OCI-LY7 (cell line): ENCODE results near the gene FOXM1. TPM values are rescaled to one million over a fixed set of nuclear protein-coding genes. Genes with fewer than 3 reads are reported as not detected.
A peak's percentile ranks its signal among the peaks of the same experiment; 100 is the strongest.

Experiments
- BruUV-seq: library from RNA; stranded (reverse); fragments of 400-500 nt; replicated peaks from 2 replicates; lab custom pipeline; 2021; lab: Mats Ljungman, UMichigan
- CTCF ChIA-PET: fragments of 300-600 bp; sonication (Branson Sonifier 250); formaldehyde crosslinking; loops from one replicate; lab custom pipeline; 2022; ENCODE audit warnings: antibody characterized with exemption; ENCODE audit not compliant: unreplicated experiment; lab: Charles Lee
- POLR2A ChIA-PET: fragments of 300-600 bp; sonication (Branson Sonifier 250); formaldehyde crosslinking; loops from one replicate; lab custom pipeline; 2022; ENCODE audit warnings: antibody characterized with exemption; lab: Charles Lee
- DNase-seq: peaks from one replicate; pipeline ENCODE4 v3.0.0-alpha.2; 2015; ENCODE audit warnings: low spot score
- H2AFZ ChIP-seq: fragments of 200-600 bp; sonication (generic), shearing (Covaris generic); 2 replicates; pipeline ENCODE4 v1.6.1; 2014; ENCODE audit warnings: mild to moderate bottlenecking, antibody characterized with exemption, low read length, moderate library complexity
- H3K27ac ChIP-seq: fragments of 200-600 bp; sonication (generic); 2 replicates; pipeline ENCODE4 v1.5.1; 2014; ENCODE audit warnings: mixed run types, low read depth, mild to moderate bottlenecking, moderate library complexity, low read length, inconsistent platforms; ENCODE audit not compliant: poor library complexity, severe bottlenecking
- H3K36me3 ChIP-seq: fragments of 200-600 bp; sonication (generic); 2 replicates; pipeline ENCODE4 v1.6.1; 2014; ENCODE audit warnings: mild to moderate bottlenecking, antibody characterized with exemption, low read length, moderate library complexity, mixed read lengths; ENCODE audit not compliant: insufficient read depth
- H3K4me1 ChIP-seq: fragments of 200-600 bp; sonication (generic); 2 replicates; pipeline ENCODE4 v1.5.1; 2014; ENCODE audit warnings: mild to moderate bottlenecking, low read length; ENCODE audit not compliant: insufficient read depth, poor library complexity, severe bottlenecking
- H3K4me2 ChIP-seq: fragments of 200-600 bp; sonication (generic); 2 replicates; pipeline ENCODE4 v1.6.1; 2014; ENCODE audit warnings: mild to moderate bottlenecking, low read length
- H3K4me3 ChIP-seq: fragments of 200-600 bp; sonication (generic); 2 replicates; pipeline ENCODE4 v1.5.1; 2014; ENCODE audit warnings: mild to moderate bottlenecking, low read depth, low read length; ENCODE audit not compliant: poor library complexity, severe bottlenecking
- H3K79me2 ChIP-seq: fragments of 200-600 bp; sonication (generic); 2 replicates; pipeline ENCODE4 v1.6.1; 2016; ENCODE audit warnings: low read depth, mild to moderate bottlenecking, low read length, moderate library complexity, mixed read lengths; ENCODE audit not compliant: insufficient read depth
- H3K9me2 ChIP-seq: fragments of 200-600 bp; sonication (generic); 2 replicates; pipeline ENCODE4 v1.6.1; 2016; ENCODE audit warnings: mild to moderate bottlenecking, low read length, mixed read lengths; ENCODE audit not compliant: insufficient read depth
- H3K9me3 ChIP-seq: fragments of 200-600 bp; sonication (generic); 2 replicates; pipeline ENCODE4 v1.6.1; 2014; ENCODE audit warnings: mild to moderate bottlenecking, mixed run types, low read length, mixed read lengths
- H4K20me1 ChIP-seq: fragments of 200-600 bp; sonication (generic); 2 replicates; pipeline ENCODE4 v1.6.1; 2014; ENCODE audit warnings: mild to moderate bottlenecking, antibody characterized with exemption, low read length, moderate library complexity, mixed read lengths; ENCODE audit not compliant: insufficient read depth
- EZH2phosphoT487 ChIP-seq: fragments of 200-600 bp; sonication (generic); IDR thresholded peaks from 2 replicates; pipeline ENCODE4 v1.6.1; 2018; ENCODE audit warnings: low read depth, borderline replicate concordance, mild to moderate bottlenecking, mixed run types, antibody characterized with exemption, low read length, moderate library complexity, mixed read lengths
- intact Hi-C: fragments of 100-400 bp; cut with micrococcal nuclease; formaldehyde crosslinking; loops from one replicate; pipeline ENCODE4 v1.10.0; 2022; ENCODE audit not compliant: unreplicated experiment
- total RNA-seq, 2 experiments: library from RNA; depleted of rRNA in 1 of 2; stranded (reverse); fragments of >200 nt in 1 of 2; shearing (Covaris generic) in 1 of 2; gene quantifications; 2 replicates each; pipeline ENCODE4 v1.2.3, GENCODE V29; 2014 to 2022
- TF ChIP-seq, protein P1 (sequence below): fragments of 200-600 bp; sonication (generic); conservative IDR thresholded peaks from 2 replicates; pipeline ENCODE4 v1.5.1; 2014; ENCODE audit warnings: mild to moderate bottlenecking, antibody characterized with exemption, low read length, moderate library complexity, mixed read lengths

FOXM1 gene
- total RNA-seq, 2 experiments from 2014 or later: 109 to 173 TPM

- H3K9me2 ChIP-seq: no peaks in the 10 kb centered on the region
- CTCF ChIA-PET: no interaction called here
Observed at GRCh38 chr12:2813214-2814185, 63.5 kb downstream of the FOXM1 start.

DNA sequence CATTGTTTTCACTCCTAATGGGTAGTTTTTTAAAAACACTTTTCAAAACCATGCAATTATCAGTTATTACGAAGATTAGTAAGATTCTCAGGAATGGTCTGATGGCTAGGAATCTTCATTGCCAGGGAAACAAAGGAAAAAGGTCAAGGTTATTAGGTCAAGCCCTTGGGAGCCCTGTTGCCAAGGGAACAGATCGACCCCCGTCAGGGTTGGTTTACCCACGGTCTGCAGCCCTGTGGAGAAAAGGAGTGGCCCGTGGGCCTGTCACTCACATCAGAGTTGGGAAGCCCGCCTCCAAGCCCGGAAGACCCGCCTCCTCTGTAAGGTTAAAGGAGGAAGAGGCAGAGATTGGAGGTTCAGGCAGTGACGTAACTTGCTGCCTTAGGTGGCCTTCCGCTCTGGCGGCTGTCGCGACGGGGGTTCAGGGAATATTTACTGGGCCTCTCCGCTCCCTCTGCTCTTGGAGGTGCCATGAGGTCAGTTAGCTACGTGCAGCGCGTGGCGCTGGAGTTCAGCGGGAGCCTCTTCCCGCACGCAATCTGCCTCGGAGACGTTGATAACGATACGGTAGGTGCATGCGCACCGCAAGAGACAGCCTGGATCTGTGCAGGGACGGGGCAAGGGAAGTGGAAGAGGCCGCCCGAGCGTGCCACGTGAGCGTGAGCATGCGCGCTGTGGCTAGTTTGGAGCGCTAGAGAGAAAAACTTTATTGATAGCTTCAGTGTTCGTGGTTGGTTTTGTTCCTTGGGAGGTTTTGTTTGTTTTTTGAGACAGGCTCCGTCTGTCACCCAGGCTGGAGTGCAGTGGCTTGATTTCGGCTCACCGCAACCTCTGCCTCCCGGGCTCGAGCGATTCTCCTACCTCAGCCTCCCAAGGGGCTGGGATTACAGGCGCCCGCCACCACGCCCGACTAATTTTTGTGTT lies 64.4 kb downstream of the FOXM1 start, which contains the start of gene ITFG2:
Gene ITFG2, plus strand, starts transcription at position 379 of the 924 bp plus-strand sequence. Its CDS starts 93 bp downstream, at position 472.
- intact Hi-C loops: loop anchor here (1.0 to 2.0 kb wide), 2 partner anchors 17 to 64 kb away; partner anchors contain the start of genes FOXM1 and RHNO1
- H3K36me3 ChIP-seq: peaks cover 35% of the 10 kb centered on the region
- TF ChIP-seq, protein P1, sequence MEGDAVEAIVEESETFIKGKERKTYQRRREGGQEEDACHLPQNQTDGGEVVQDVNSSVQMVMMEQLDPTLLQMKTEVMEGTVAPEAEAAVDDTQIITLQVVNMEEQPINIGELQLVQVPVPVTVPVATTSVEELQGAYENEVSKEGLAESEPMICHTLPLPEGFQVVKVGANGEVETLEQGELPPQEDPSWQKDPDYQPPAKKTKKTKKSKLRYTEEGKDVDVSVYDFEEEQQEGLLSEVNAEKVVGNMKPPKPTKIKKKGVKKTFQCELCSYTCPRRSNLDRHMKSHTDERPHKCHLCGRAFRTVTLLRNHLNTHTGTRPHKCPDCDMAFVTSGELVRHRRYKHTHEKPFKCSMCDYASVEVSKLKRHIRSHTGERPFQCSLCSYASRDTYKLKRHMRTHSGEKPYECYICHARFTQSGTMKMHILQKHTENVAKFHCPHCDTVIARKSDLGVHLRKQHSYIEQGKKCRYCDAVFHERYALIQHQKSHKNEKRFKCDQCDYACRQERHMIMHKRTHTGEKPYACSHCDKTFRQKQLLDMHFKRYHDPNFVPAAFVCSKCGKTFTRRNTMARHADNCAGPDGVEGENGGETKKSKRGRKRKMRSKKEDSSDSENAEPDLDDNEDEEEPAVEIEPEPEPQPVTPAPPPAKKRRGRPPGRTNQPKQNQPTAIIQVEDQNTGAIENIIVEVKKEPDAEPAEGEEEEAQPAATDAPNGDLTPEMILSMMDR: no peak
- no peak for TF ChIP-seq EZH2phosphoT487
- H2AFZ ChIP-seq: peak within 1 kb of the TSS; percentile 59; the same call in 1 of the 2 replicates
- no peaks in the 10 kb centered on the region for H3K9me3 ChIP-seq
- peaks cover 36% of the 10 kb centered on the region for H3K79me2 ChIP-seq
- POLR2A ChIA-PET: interaction anchor here (0.6 to 1.2 kb wide), 3 partner anchors 24 to 947 kb away, joined by 3 to 4 read pairs (median 3); no protein-coding TSS in a partner anchor
- TSS peak; percentile 81 for BruUV-seq
- peak within 1 kb of the TSS; percentile 98 for H3K4me2 ChIP-seq
- H4K20me1 ChIP-seq: no peaks in the 10 kb centered on the region
- peak within 1 kb of the TSS; percentile 84 for H3K4me3 ChIP-seq
- DNase-seq: peak; percentile 99
- CTCF ChIA-PET: no interaction called here
- peak within 1 kb of the TSS; percentile 73 for H3K27ac ChIP-seq
- no peaks in the 10 kb centered on the region for H3K9me2 ChIP-seq
- H3K4me1 ChIP-seq: peaks cover 16% of the 10 kb centered on the region

More at GRCh38 chr12:2813214-2814185, 63.5 kb downstream of the FOXM1 start:
- peak; percentile 82 for DNase-seq
- intact Hi-C loops: loop anchor here (2.0 kb wide), 1 partner anchor 63 kb away; the partner anchor contains the start of genes FOXM1 and RHNO1
- TF ChIP-seq EZH2phosphoT487: no peak
- TF ChIP-seq, protein P1: peak; percentile 87
- peaks cover 16% of the 10 kb centered on the region for H3K4me1 ChIP-seq
- peaks cover 38% of the 10 kb centered on the region for H3K36me3 ChIP-seq
- H3K4me2 ChIP-seq: peak overlapping the region; percentile 98
- H3K4me3 ChIP-seq: peak overlapping the region; percentile 84
- H3K79me2 ChIP-seq: peaks cover 36% of the 10 kb centered on the region
- POLR2A ChIA-PET: interaction anchor here (1.2 kb wide), 1 partner anchor 23 kb away, joined by 3 read pairs; no protein-coding TSS in a partner anchor
- peak overlapping the region; percentile 73 for H3K27ac ChIP-seq
- H3K9me3 ChIP-seq: no peaks in the 10 kb centered on the region
- H2AFZ ChIP-seq: peak overlapping the region; percentile 42; the same call in 1 of the 2 replicates
- BruUV-seq: no TSS peak
- H4K20me1 ChIP-seq: no peaks in the 10 kb centered on the region
